IMR-90 (cell line): ENCODE data around the gene DYNLT5. TPM values are rescaled to one million over a fixed set of nuclear protein-coding genes. Genes with fewer than 3 reads are reported as not detected.

ENCODE experiments used
- ATAC-seq: fragments of 200-7000 bp; cut with Tn5 transposase; 2 replicates; pipeline ENCODE4 v1.9.1; 2020; ENCODE audit warnings: low read depth, mild to moderate bottlenecking, moderate library complexity
- BruUV-seq: library from RNA; stranded (reverse); fragments of 400-500 nt; replicated peaks from 2 replicates; lab custom pipeline; 2021; lab: Mats Ljungman, UMichigan
- CTCF ChIA-PET: fragments of 300-600 bp; formaldehyde crosslinking; extraction: SDS; loops from one replicate; lab custom pipeline; 2021; ENCODE audit warnings: antibody characterized with exemption; lab: Yijun Ruan, JAX
- POLR2A ChIA-PET: fragments of 300-600 bp; sonication (Branson Sonifier 250); formaldehyde crosslinking; loops from one replicate; lab custom pipeline; 2022; ENCODE audit warnings: antibody characterized with exemption; ENCODE audit not compliant: unreplicated experiment; lab: Charles Lee
- DNase-seq: peaks from one replicate; pipeline ENCODE4 v3.0.0; 2013
- H2AFZ ChIP-seq: replicated peaks from 2 replicates; pipeline ENCODE3; 2013; ENCODE audit warnings: low read length, mild to moderate bottlenecking; ENCODE audit not compliant: poor library complexity
- H2AK5ac ChIP-seq: 2 replicates; pipeline ENCODE4 v1.6.1; 2013; ENCODE audit warnings: low read depth, low read length, inconsistent platforms
- H2AK9ac ChIP-seq: replicated peaks from 2 replicates; pipeline ENCODE3; 2013; ENCODE audit warnings: mild to moderate bottlenecking, low read depth, low read length, moderate library complexity; ENCODE audit not compliant: poor library complexity
- H2BK120ac ChIP-seq: 2 replicates; pipeline ENCODE4 v1.6.1; 2013; ENCODE audit warnings: low read depth, low read length, inconsistent platforms
- H2BK15ac ChIP-seq: 3 replicates; pipeline ENCODE4 v1.6.1; 2013; ENCODE audit warnings: low read depth, low read length, inconsistent platforms
- H2BK20ac ChIP-seq: 2 replicates; pipeline ENCODE4 v1.6.1; 2013; ENCODE audit warnings: low read depth, mild to moderate bottlenecking, inconsistent platforms, low read length, moderate library complexity
- H2BK5ac ChIP-seq: 2 replicates; pipeline ENCODE4 v1.6.1; 2013; ENCODE audit warnings: mild to moderate bottlenecking, low read depth, low read length, inconsistent platforms; ENCODE audit not compliant: poor library complexity, severe bottlenecking
- H3K14ac ChIP-seq: replicated peaks from 2 replicates; pipeline ENCODE4 v1.6.1; 2013; ENCODE audit warnings: low read depth, low read length, inconsistent platforms
- H3K18ac ChIP-seq: 2 replicates; pipeline ENCODE4 v1.6.1; 2013; ENCODE audit warnings: low read depth, low read length, control low read depth
- H3K23ac ChIP-seq: 2 replicates; pipeline ENCODE4 v1.6.1; 2013; ENCODE audit warnings: low read depth, low read length, inconsistent platforms
- H3K27ac ChIP-seq: 2 replicates; pipeline ENCODE4 v1.5.1; 2013; ENCODE audit warnings: mild to moderate bottlenecking, control low read depth, low read length; ENCODE audit not compliant: insufficient read depth
- H3K27me3 ChIP-seq: 2 replicates; pipeline ENCODE4 v1.6.1; 2013; ENCODE audit warnings: low read length; ENCODE audit not compliant: control insufficient read depth, insufficient read depth
- H3K36me3 ChIP-seq: 2 replicates; pipeline ENCODE4 v1.6.1; 2013; ENCODE audit warnings: low read length, mixed read lengths; ENCODE audit not compliant: control insufficient read depth, insufficient read depth
- H3K4ac ChIP-seq: 2 replicates; pipeline ENCODE4 v1.6.1; 2013; ENCODE audit warnings: low read depth, low read length, inconsistent platforms
- H3K4me1 ChIP-seq: 2 replicates; pipeline ENCODE4 v1.6.1; 2013; ENCODE audit warnings: low read length, mixed read lengths; ENCODE audit not compliant: control insufficient read depth, insufficient read depth
- H3K4me2 ChIP-seq: 2 replicates; pipeline ENCODE4 v1.6.1; 2013; ENCODE audit warnings: low read depth, mild to moderate bottlenecking, control low read depth, low read length, moderate library complexity
- H3K4me3 ChIP-seq: 2 replicates; pipeline ENCODE4 v1.5.1; 2013; ENCODE audit warnings: low read depth, mild to moderate bottlenecking, control low read depth, low read length, moderate library complexity; ENCODE audit not compliant: insufficient read depth
- H3K56ac ChIP-seq: 2 replicates; pipeline ENCODE4 v1.6.1; 2013; ENCODE audit warnings: low read length, inconsistent platforms; ENCODE audit not compliant: insufficient read depth; ENCODE audit errors: extremely low read depth
- H3K79me1 ChIP-seq, 2 experiments: 2 replicates each; pipeline ENCODE4 v1.6.1; 2013; ENCODE audit warnings: low read length in 2 of 2, inconsistent platforms in 1 of 2, low read depth in 1 of 2
- H3K9ac ChIP-seq: 2 replicates; pipeline ENCODE4 v1.6.1; 2013; ENCODE audit warnings: low read depth, low read length, control low read depth
- H3K9me1 ChIP-seq: 2 replicates; pipeline ENCODE4 v1.6.1; 2013; ENCODE audit warnings: low read length, inconsistent platforms; ENCODE audit not compliant: insufficient read depth
- H3K9me3 ChIP-seq: 2 replicates; pipeline ENCODE4 v1.6.1; 2013; ENCODE audit warnings: low read length; ENCODE audit not compliant: control insufficient read depth, insufficient read depth
- H4K20me1 ChIP-seq: 2 replicates; pipeline ENCODE4 v1.6.1; 2013; ENCODE audit warnings: low read length, inconsistent platforms; ENCODE audit not compliant: insufficient read depth
- H4K5ac ChIP-seq: 2 replicates; pipeline ENCODE4 v1.6.1; 2013; ENCODE audit warnings: mild to moderate bottlenecking, low read depth, low read length, control low read depth
- H4K8ac ChIP-seq, 2 experiments: 2 replicates each; pipeline ENCODE4 v1.6.1; 2013; ENCODE audit warnings: low read depth in 2 of 2, low read length in 2 of 2, control low read depth in 1 of 2, inconsistent platforms in 1 of 2
- H4K91ac ChIP-seq: 2 replicates; pipeline ENCODE4 v1.6.1; 2013; ENCODE audit warnings: low read depth, low read length, inconsistent platforms; ENCODE audit not compliant: insufficient read depth
- CEBPB ChIP-seq: IDR thresholded peaks from 2 replicates; pipeline ENCODE4 v1.6.1; 2012; ENCODE audit warnings: low read depth, low read length, improper control_type of control experiment
- CHD1 ChIP-seq: IDR thresholded peaks from 2 replicates; pipeline ENCODE4 v1.6.1; 2012; ENCODE audit warnings: low read depth, low read length, improper control_type of control experiment
- MXI1 ChIP-seq: IDR thresholded peaks from 2 replicates; pipeline ENCODE4 v1.6.1; 2012; ENCODE audit warnings: low read depth, mild to moderate bottlenecking, low read length, moderate library complexity, borderline replicate concordance
- RCOR1 ChIP-seq: IDR thresholded peaks from 2 replicates; pipeline ENCODE4 v1.6.1; 2012; ENCODE audit warnings: mild to moderate bottlenecking, low read length, improper control_type of control experiment; ENCODE audit not compliant: insufficient replicate concordance
- WGBS, 2 experiments: methylation state at CpG; one replicate each; pipeline versions ENCODE4 v1.1.5 to v1.1.7; 2013; ENCODE audit warnings: missing lambda C conversion rate in 2 of 2; ENCODE audit not compliant: insufficient read length in 1 of 2; ENCODE audit errors: extremely low coverage in 2 of 2; 5-methylcytosine and 5-hydroxymethylcytosine counted together
- dilution Hi-C: fragments of 300-500 bp; cut with HindIII; formaldehyde crosslinking; loops from one replicate; pipeline ENCODE4 v1.14.3; 2018; ENCODE audit warnings: low sequenced_read_pairs; ENCODE audit not compliant: unreplicated experiment
- in situ Hi-C: fragments of 300-500 bp; cut with MboI; formaldehyde crosslinking; loops from 3 replicates; pipeline ENCODE4 v1.14.3; 2019; ENCODE audit warnings: low sequenced_read_pairs, inconsistent platforms, mixed read lengths
- intact Hi-C: fragments of 100-400 bp; cut with micrococcal nuclease; formaldehyde crosslinking; loops from 2 replicates; pipeline ENCODE4 v1.10.0; 2022
- polyA plus RNA-seq, 3 experiments: library from polyadenylated mRNA; depleted of rRNA; stranded (reverse); fragments of >200 nt; gene quantifications; 2 replicates each; pipeline ENCODE4 v1.2.3, GENCODE V29; 2012; ENCODE audit warnings: low replicate concordance in 1 of 3
- total RNA-seq: library from RNA; depleted of rRNA; stranded (reverse); fragments of >200 nt; gene quantifications from 2 replicates; pipeline ENCODE4 v1.2.3, GENCODE V29; 2012
- TF ChIP-seq, protein P1 (sequence below): conservative IDR thresholded peaks from 2 replicates; pipeline ENCODE4 v1.5.1; 2012; ENCODE audit warnings: mild to moderate bottlenecking, low read depth, low read length, improper control_type of control experiment

The DYNLT5 gene
- total and polyA plus RNA-seq, 2 of the 4 experiments (the other 2 are of a cell fraction): 0.12 to 0.18 TPM

GRCh38 chr1:66773227-66773626, 21.0 kb downstream of the DYNLT5 start:
- Histone ChIP-seq H3K23ac (no peak overlapping the region), H2AK9ac (no peak overlapping the region), H2BK5ac (no peak overlapping the region), H2BK120ac (no peak overlapping the region), H3K4ac (no peak overlapping the region), H3K4me3 (no peak overlapping the region), H3K56ac (no peak overlapping the region), H3K14ac (no peak overlapping the region), H3K9ac (no peak overlapping the region), H3K4me1 (no peaks in the 10 kb centered on the region), H4K20me1 (no peaks in the 10 kb centered on the region), H3K9me3 (no peaks in the 10 kb centered on the region), H4K5ac (no peak overlapping the region), H3K27me3 (peaks cover 5% of the 10 kb centered on the region), H2AK5ac (no peak overlapping the region), H4K91ac (no peak overlapping the region), H2AFZ (no peak overlapping the region), H3K79me1 (no peaks in the 10 kb centered on the region), H2BK20ac (no peak overlapping the region), H3K36me3 (no peaks in the 10 kb centered on the region), H3K9me1 (no peaks in the 10 kb centered on the region), H3K18ac (no peak overlapping the region), H4K8ac (no peak overlapping the region), H2BK15ac (no peak overlapping the region), H3K27ac (no peak overlapping the region), H3K4me2 (no peak overlapping the region)
- TF ChIP-seq, protein P1, sequence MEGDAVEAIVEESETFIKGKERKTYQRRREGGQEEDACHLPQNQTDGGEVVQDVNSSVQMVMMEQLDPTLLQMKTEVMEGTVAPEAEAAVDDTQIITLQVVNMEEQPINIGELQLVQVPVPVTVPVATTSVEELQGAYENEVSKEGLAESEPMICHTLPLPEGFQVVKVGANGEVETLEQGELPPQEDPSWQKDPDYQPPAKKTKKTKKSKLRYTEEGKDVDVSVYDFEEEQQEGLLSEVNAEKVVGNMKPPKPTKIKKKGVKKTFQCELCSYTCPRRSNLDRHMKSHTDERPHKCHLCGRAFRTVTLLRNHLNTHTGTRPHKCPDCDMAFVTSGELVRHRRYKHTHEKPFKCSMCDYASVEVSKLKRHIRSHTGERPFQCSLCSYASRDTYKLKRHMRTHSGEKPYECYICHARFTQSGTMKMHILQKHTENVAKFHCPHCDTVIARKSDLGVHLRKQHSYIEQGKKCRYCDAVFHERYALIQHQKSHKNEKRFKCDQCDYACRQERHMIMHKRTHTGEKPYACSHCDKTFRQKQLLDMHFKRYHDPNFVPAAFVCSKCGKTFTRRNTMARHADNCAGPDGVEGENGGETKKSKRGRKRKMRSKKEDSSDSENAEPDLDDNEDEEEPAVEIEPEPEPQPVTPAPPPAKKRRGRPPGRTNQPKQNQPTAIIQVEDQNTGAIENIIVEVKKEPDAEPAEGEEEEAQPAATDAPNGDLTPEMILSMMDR: no peak
- TF ChIP-seq RCOR1 (no peak), CHD1 (no peak), MXI1 (no peak), CEBPB (no peak)
- no TSS peak for BruUV-seq
- dilution Hi-C loops: no loop called here
- DNase-seq (no peak), ATAC-seq (no peak)
- in situ Hi-C loops: loop anchor here (25.0 kb wide), 1 partner anchor 714 kb away; no protein-coding TSS in a partner anchor
- CTCF ChIA-PET: interaction anchor here (1.4 kb wide), 1 partner anchor 376 kb away, joined by 4 read pairs; no protein-coding TSS in a partner anchor
- WGBS, 2 experiments: no CpG with 5 or more reads among the region's 2 CpGs
- intact Hi-C loops: no loop called here
- POLR2A ChIA-PET: no interaction called here
